Measurements from ENCODE around the gene EYA2.

GRCh38 chr20:47198996-47199552, 304.4 kb downstream of the EYA2 start:
- TF ChIP-seq CTCF (optimal IDR thresholded peaks at IDR 0.05 in 1 of 3, IDR thresholded peaks at IDR 0.05 in 1 of 3, conservative IDR thresholded peaks at IDR 0.05 in 1 of 3; ENCODE audit: extremely low read depth in 1 of 3, insufficient read depth in 2 of 3, low read length in 3 of 3) (no peak), EZH2 (IDR thresholded peaks at IDR 0.05; ENCODE audit: low read length) (no peak)
